ENCODE measurements around the gene DEGS2.

DNA sequence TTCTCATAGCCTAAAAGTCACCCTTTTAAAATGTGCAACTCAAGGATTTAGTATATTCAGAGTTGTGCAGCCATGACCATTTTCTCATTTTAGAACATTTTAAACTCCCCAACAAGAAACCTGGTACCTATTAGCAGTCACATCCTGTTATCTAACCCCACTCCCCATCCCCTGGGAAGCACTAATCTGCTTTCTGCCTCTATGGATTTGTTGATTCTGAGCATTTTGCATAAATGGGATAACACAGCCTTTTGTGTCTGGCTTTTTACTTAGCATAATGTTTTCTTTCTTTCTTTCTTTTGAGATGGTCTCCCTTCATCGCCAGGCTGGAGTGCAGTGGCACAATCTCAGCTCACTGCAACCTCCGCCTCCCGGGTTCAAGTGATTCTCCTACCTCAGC lies 40.9 kb upstream of the DEGS2 start:
- TF ChIP-seq EZH2 (IDR thresholded peaks at IDR 0.05; ENCODE audit: low read length, unreplicated experiment) (no peak), EZH2phosphoT487 (IDR thresholded peaks at IDR 0.05; ENCODE audit: borderline replicate concordance, low read length) (no peak)
- TF ChIP-seq, protein P1, sequence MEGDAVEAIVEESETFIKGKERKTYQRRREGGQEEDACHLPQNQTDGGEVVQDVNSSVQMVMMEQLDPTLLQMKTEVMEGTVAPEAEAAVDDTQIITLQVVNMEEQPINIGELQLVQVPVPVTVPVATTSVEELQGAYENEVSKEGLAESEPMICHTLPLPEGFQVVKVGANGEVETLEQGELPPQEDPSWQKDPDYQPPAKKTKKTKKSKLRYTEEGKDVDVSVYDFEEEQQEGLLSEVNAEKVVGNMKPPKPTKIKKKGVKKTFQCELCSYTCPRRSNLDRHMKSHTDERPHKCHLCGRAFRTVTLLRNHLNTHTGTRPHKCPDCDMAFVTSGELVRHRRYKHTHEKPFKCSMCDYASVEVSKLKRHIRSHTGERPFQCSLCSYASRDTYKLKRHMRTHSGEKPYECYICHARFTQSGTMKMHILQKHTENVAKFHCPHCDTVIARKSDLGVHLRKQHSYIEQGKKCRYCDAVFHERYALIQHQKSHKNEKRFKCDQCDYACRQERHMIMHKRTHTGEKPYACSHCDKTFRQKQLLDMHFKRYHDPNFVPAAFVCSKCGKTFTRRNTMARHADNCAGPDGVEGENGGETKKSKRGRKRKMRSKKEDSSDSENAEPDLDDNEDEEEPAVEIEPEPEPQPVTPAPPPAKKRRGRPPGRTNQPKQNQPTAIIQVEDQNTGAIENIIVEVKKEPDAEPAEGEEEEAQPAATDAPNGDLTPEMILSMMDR (conservative IDR thresholded peaks at IDR 0.05; ENCODE audit: low read depth, low read length), result no peak

Data from PC-3 (cell line).